ENCODE data around the gene LRRIQ4. TPM values are rescaled to one million over a fixed set of nuclear protein-coding genes. Genes with fewer than 3 reads are reported as not detected.

The LRRIQ4 gene
- total RNA-seq, 1 donor from 2014 or later, result 0.38 TPM

- no peak for DNase-seq (ENCODE audit: low spot score)
- H3K4me1 Mint-ChIP-seq (ENCODE audit: unreplicated experiment), result no peaks in the 10 kb centered on the region
- TF ChIP-seq, protein P1, sequence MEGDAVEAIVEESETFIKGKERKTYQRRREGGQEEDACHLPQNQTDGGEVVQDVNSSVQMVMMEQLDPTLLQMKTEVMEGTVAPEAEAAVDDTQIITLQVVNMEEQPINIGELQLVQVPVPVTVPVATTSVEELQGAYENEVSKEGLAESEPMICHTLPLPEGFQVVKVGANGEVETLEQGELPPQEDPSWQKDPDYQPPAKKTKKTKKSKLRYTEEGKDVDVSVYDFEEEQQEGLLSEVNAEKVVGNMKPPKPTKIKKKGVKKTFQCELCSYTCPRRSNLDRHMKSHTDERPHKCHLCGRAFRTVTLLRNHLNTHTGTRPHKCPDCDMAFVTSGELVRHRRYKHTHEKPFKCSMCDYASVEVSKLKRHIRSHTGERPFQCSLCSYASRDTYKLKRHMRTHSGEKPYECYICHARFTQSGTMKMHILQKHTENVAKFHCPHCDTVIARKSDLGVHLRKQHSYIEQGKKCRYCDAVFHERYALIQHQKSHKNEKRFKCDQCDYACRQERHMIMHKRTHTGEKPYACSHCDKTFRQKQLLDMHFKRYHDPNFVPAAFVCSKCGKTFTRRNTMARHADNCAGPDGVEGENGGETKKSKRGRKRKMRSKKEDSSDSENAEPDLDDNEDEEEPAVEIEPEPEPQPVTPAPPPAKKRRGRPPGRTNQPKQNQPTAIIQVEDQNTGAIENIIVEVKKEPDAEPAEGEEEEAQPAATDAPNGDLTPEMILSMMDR (IDR thresholded peaks at IDR 0.05; ENCODE audit: unreplicated experiment), result no peak
- H3K9me3 Mint-ChIP-seq (ENCODE audit: unreplicated experiment), result no peaks in the 10 kb centered on the region
- H3K27ac Mint-ChIP-seq (ENCODE audit: unreplicated experiment), result no peak overlapping the region
- no peaks in the 10 kb centered on the region for H3K27me3 Mint-ChIP-seq (ENCODE audit: unreplicated experiment)
- H3K4me3 Mint-ChIP-seq (ENCODE audit: unreplicated experiment), result no peak overlapping the region
- no peaks in the 10 kb centered on the region for H3K36me3 Mint-ChIP-seq (ENCODE audit: low read depth, unreplicated experiment)
Measured at GRCh38 chr3:169880576-169881250, 68.0 kb downstream of the LRRIQ4 start.

- no peak overlapping the region for H3K27ac Mint-ChIP-seq (ENCODE audit: unreplicated experiment)
- no peak overlapping the region for H3K4me3 Mint-ChIP-seq (ENCODE audit: unreplicated experiment)
- no peaks in the 10 kb centered on the region for H3K4me1 Mint-ChIP-seq (ENCODE audit: unreplicated experiment)
- TF ChIP-seq, protein P1 (IDR thresholded peaks at IDR 0.05; ENCODE audit: unreplicated experiment), result no peak
- H3K9me3 Mint-ChIP-seq (ENCODE audit: unreplicated experiment), result no peaks in the 10 kb centered on the region
- DNase-seq (ENCODE audit: low spot score), result no peak
- no peaks in the 10 kb centered on the region for H3K27me3 Mint-ChIP-seq (ENCODE audit: unreplicated experiment)
- H3K36me3 Mint-ChIP-seq (ENCODE audit: low read depth, unreplicated experiment), result no peaks in the 10 kb centered on the region
Measured at GRCh38 chr3:169886671-169887070, 74.0 kb downstream of the LRRIQ4 start.

Other genes starting within 250 kb of the LRRIQ4 start
- gene MECOM, start 149.2 kb upstream of the LRRIQ4 start, total RNA-seq (ENCODE audit: unreplicated experiment), result 164 TPM
- 3.2 TPM for gene TERC, start 47.8 kb upstream of the LRRIQ4 start, total RNA-seq (ENCODE audit: unreplicated experiment)
- 2.6 TPM for gene ACTRT3, start 43.3 kb upstream of the LRRIQ4 start, total RNA-seq (ENCODE audit: unreplicated experiment)
- 13.0 TPM for gene MYNN, start 39.5 kb upstream of the LRRIQ4 start, total RNA-seq (ENCODE audit: unreplicated experiment)
- gene LRRC34, start within 50 bp of the LRRIQ4 start, total RNA-seq (ENCODE audit: unreplicated experiment), result 5.6 TPM
- 0.23 TPM for gene LRRC31, start 57.1 kb downstream of the LRRIQ4 start, total RNA-seq (ENCODE audit: unreplicated experiment)
- gene SAMD7, start 98.7 kb downstream of the LRRIQ4 start, total RNA-seq (ENCODE audit: unreplicated experiment), result not detected
- 89.3 TPM for gene SEC62, start 153.9 kb downstream of the LRRIQ4 start, total RNA-seq (ENCODE audit: unreplicated experiment)
- 14.6 TPM for gene GPR160, start 225.1 kb downstream of the LRRIQ4 start, total RNA-seq (ENCODE audit: unreplicated experiment)

Measured in endothelial cell (in vitro differentiated cells).